ENCODE data around the gene DNAJC8.

DNAJC8 gene

DNA sequence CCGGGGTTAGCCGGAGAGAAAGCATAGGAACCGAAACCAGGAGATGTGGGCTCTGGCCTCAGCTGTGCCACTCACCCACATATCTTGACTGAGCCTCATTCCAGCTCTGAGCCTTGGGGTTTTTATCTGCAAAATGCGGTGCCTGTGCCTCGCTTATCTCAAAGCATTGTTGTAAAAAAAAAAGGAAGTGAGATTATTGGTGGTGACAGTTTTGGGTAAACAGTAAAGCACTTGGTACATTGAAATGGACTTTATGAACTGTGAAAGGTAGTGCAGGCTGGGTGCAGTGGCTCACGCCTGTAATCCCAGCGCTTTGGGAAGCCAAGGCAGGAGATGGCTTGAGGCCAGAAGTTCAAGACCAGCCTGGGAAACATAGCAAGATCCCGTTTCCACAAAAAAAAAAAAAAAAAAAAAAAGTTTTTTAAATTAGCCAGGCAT, 60.1 kb downstream of the DNAJC8 start:
- H3K9ac ChIP-seq (ENCODE audit: low read depth, low read length) = no peak overlapping the region
- no peak for ATAC-seq (ENCODE audit: insufficient read depth, low read depth)
- H3K36me3 ChIP-seq (ENCODE audit: insufficient read depth, low read length) = no peaks in the 10 kb centered on the region
- H3K79me2 ChIP-seq (ENCODE audit: insufficient read depth, low read length) = no peaks in the 10 kb centered on the region
- peaks cover 17% of the 10 kb centered on the region for H3K4me1 ChIP-seq (ENCODE audit: insufficient read depth, low read length)
- no peak for DNase-seq
- no peak for TF ChIP-seq EZH2 (IDR thresholded peaks at IDR 0.05; ENCODE audit: borderline replicate concordance, low read depth, low read length, severe bottlenecking)
- TF ChIP-seq CTCF (IDR thresholded peaks at IDR 0.05; ENCODE audit: borderline replicate concordance, extremely low read depth, low read length, poor library complexity, severe bottlenecking) = no peak
- H3K27me3 ChIP-seq (ENCODE audit: insufficient read depth, low read length, poor library complexity) = peaks cover 3% of the 10 kb centered on the region
- H3K27ac ChIP-seq (ENCODE audit: low read length) = no peak overlapping the region
- no peak overlapping the region for H3K4me2 ChIP-seq (ENCODE audit: insufficient read depth, low read length)
- no peaks in the 10 kb centered on the region for H3K9me3 ChIP-seq (ENCODE audit: insufficient read depth, low read length, severe bottlenecking)
- no peak overlapping the region for H3K4me3 ChIP-seq (ENCODE audit: low read depth in 1 of 2, low read length in 2 of 2)
- H4K20me1 ChIP-seq (ENCODE audit: insufficient read depth, low read length) = no peaks in the 10 kb centered on the region
- no peak overlapping the region for H2AFZ ChIP-seq (ENCODE audit: low read depth, low read length)

DNA sequence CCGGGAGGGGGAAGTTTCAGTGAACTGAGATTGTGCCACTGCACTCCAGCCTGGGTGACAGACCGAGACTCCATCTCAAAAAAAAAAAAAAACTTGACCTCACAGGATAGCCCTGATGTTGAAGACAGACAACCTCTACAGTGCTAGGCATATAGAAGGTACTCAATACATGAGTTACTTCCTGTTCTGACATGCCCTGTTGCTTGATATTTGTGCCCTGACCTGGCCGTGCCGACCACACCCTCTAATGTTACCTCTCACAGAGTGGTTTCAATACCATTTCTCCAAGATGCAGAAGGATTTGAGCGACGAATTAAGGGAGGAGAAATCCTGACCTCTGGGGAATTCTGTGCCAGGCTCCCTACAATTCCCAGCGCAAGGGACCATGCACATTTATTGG, 61.6 kb downstream of the DNAJC8 start:
- Histone ChIP-seq H3K9ac (ENCODE audit: low read depth, low read length) (no peak overlapping the region), H3K79me2 (ENCODE audit: insufficient read depth, low read length) (no peaks in the 10 kb centered on the region), H3K36me3 (ENCODE audit: insufficient read depth, low read length) (no peaks in the 10 kb centered on the region), H2AFZ (ENCODE audit: low read depth, low read length) (no peak overlapping the region), H3K4me2 (ENCODE audit: insufficient read depth, low read length) (no peak overlapping the region), H3K27me3 (ENCODE audit: insufficient read depth, low read length, poor library complexity) (no peaks in the 10 kb centered on the region), H3K4me3 (ENCODE audit: low read depth in 1 of 2, low read length in 2 of 2) (no peak overlapping the region), H3K27ac (ENCODE audit: low read length) (no peak overlapping the region), H3K9me3 (ENCODE audit: insufficient read depth, low read length, severe bottlenecking) (no peaks in the 10 kb centered on the region), H3K4me1 (ENCODE audit: insufficient read depth, low read length) (peaks cover 17% of the 10 kb centered on the region), H4K20me1 (ENCODE audit: insufficient read depth, low read length) (no peaks in the 10 kb centered on the region)
- ATAC-seq (ENCODE audit: insufficient read depth, low read depth) (no peak), DNase-seq (no peak)
- TF ChIP-seq EZH2 (IDR thresholded peaks at IDR 0.05; ENCODE audit: borderline replicate concordance, low read depth, low read length, severe bottlenecking) (no peak), CTCF (IDR thresholded peaks at IDR 0.05; ENCODE audit: borderline replicate concordance, extremely low read depth, low read length, poor library complexity, severe bottlenecking) (no peak)

- no peaks in the 10 kb centered on the region for H4K20me1 ChIP-seq (ENCODE audit: insufficient read depth, low read length)
- H3K9ac ChIP-seq (ENCODE audit: low read depth, low read length) = no peak overlapping the region
- H3K9me3 ChIP-seq (ENCODE audit: insufficient read depth, low read length, severe bottlenecking) = no peaks in the 10 kb centered on the region
- H3K27me3 ChIP-seq (ENCODE audit: insufficient read depth, low read length, poor library complexity) = no peaks in the 10 kb centered on the region
- H2AFZ ChIP-seq (ENCODE audit: low read depth, low read length) = no peak overlapping the region
- peaks cover 17% of the 10 kb centered on the region for H3K4me1 ChIP-seq (ENCODE audit: insufficient read depth, low read length)
- no peak overlapping the region for H3K4me3 ChIP-seq (ENCODE audit: low read depth in 1 of 2, low read length in 2 of 2)
- TF ChIP-seq CTCF (IDR thresholded peaks at IDR 0.05; ENCODE audit: borderline replicate concordance, extremely low read depth, low read length, poor library complexity, severe bottlenecking) (no peak), EZH2 (IDR thresholded peaks at IDR 0.05; ENCODE audit: borderline replicate concordance, low read depth, low read length, severe bottlenecking) (no peak)
- ATAC-seq (ENCODE audit: insufficient read depth, low read depth) = no peak
- no peak overlapping the region for H3K27ac ChIP-seq (ENCODE audit: low read length)
- DNase-seq = no peak
- no peak overlapping the region for H3K4me2 ChIP-seq (ENCODE audit: insufficient read depth, low read length)
- H3K79me2 ChIP-seq (ENCODE audit: insufficient read depth, low read length) = no peaks in the 10 kb centered on the region
- H3K36me3 ChIP-seq (ENCODE audit: insufficient read depth, low read length) = no peaks in the 10 kb centered on the region
Measured at GRCh38 chr1:28170001-28170596, 62.7 kb downstream of the DNAJC8 start.

Measured in DND-41 (cell line).